Mucosa of descending colon (tissue), 3 donors: ENCODE measurements around the gene CORIN. TPM values are rescaled to one million over a fixed set of nuclear protein-coding genes. Genes with fewer than 3 reads are reported as not detected.

Experiments
- ATAC-seq: fragments of 200-7000 bp; cut with Tn5 transposase; one replicate; pipeline ENCODE4 v1.9.1; 2020; ENCODE audit warnings: mild to moderate bottlenecking, moderate library complexity
- DNase-seq, 3 donors: peaks; one replicate each; pipeline ENCODE4 v3.0.0-alpha.2; 2020
- H3K36me3 ChIP-seq: fragments of 200-600 bp; one replicate; pipeline ENCODE4 v1.8.0; 2021; ENCODE audit warnings: low read depth, mild to moderate bottlenecking
- H3K4me1 ChIP-seq: fragments of 200-600 bp; one replicate; pipeline ENCODE4 v1.8.0; 2021; ENCODE audit warnings: low read depth, mild to moderate bottlenecking
- H3K4me3 ChIP-seq: fragments of 200-600 bp; one replicate; pipeline ENCODE4 v1.8.0; 2021; ENCODE audit warnings: mild to moderate bottlenecking
- H3K9me3 ChIP-seq: fragments of 200-600 bp; one replicate; pipeline ENCODE4 v1.8.0; 2021; ENCODE audit warnings: mild to moderate bottlenecking
- intact Hi-C, 2 donors: fragments of 100-400 bp; cut with DNase I in 1 of 2; cut with micrococcal nuclease in 1 of 2; formaldehyde crosslinking; loops; one replicate each; pipeline versions ENCODE4 v1.11.0 to v1.11.1; 2022; cut with DNase I, micrococcal nuclease
- total RNA-seq, 3 donors: library from RNA; stranded (reverse); fragmentation: NEBNext Ultra II Directional in 2 of 3; extraction: Animal tissue kit (Norgen Biotek cat#: 25700) in 2 of 3; gene quantifications; one replicate each; pipeline versions ENCODE4 v1.2.1 to v1.2.4, GENCODE V29; 2021 to 2023
- TF ChIP-seq, protein P1 (sequence below): fragments of 200-600 bp; IDR thresholded peaks from one replicate; pipeline ENCODE4 v1.8.0; 2022; ENCODE audit warnings: antibody characterized with exemption, mild to moderate bottlenecking
- donor health status: DM: no; HTN: no; CAD: no; lungs with moderate emphysema.
- donor health status: DM: no; HTN: no; CAD: no.
- donor health status: DM: no; HTN: yes; CAD: no.

Gene CORIN
- total RNA-seq, 3 donors from 2014 or later, result 0.41 to 0.52 (median 0.47) TPM

DNA sequence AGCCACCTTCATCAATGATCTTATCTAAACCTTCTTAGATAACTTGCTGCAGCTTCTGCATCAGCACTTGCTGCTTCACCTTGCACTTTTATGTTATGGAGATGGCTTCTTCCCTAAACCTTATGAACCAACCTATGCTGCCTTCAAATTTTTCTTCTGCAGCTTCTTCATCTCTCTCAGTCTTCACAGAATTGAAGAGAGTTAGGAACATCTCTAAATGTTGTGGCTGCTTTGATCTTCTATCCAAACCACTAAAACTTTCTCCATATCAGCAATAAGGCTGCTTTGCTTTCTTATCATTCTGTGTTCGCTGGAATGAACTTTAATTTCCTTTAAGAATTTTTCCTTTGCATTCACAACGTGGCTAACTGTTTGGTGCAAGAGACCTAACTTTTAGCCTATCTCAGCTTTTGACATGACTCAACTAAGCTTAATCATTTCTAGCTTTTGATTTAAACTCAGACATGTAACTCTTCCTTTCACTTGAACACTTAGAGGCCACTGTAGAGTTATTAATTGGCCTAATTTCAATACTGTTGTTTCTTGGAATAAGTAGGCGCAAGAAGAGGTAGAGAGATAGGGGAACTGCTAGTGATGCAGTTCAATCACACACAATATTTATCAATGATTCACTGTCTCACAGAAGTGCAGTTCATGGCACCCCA lies 36.1 kb upstream of the CORIN start:
- Histone ChIP-seq H3K36me3 (no peaks in the 10 kb centered on the region), H3K4me1 (no peaks in the 10 kb centered on the region), H3K9me3 (peaks cover 10% of the 10 kb centered on the region), H3K4me3 (no peak overlapping the region)
- intact Hi-C loops, result no loop called here
- DNase-seq, result no peak
- TF ChIP-seq, protein P1, sequence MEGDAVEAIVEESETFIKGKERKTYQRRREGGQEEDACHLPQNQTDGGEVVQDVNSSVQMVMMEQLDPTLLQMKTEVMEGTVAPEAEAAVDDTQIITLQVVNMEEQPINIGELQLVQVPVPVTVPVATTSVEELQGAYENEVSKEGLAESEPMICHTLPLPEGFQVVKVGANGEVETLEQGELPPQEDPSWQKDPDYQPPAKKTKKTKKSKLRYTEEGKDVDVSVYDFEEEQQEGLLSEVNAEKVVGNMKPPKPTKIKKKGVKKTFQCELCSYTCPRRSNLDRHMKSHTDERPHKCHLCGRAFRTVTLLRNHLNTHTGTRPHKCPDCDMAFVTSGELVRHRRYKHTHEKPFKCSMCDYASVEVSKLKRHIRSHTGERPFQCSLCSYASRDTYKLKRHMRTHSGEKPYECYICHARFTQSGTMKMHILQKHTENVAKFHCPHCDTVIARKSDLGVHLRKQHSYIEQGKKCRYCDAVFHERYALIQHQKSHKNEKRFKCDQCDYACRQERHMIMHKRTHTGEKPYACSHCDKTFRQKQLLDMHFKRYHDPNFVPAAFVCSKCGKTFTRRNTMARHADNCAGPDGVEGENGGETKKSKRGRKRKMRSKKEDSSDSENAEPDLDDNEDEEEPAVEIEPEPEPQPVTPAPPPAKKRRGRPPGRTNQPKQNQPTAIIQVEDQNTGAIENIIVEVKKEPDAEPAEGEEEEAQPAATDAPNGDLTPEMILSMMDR, result no peak
- ATAC-seq, result no peak

DNA sequence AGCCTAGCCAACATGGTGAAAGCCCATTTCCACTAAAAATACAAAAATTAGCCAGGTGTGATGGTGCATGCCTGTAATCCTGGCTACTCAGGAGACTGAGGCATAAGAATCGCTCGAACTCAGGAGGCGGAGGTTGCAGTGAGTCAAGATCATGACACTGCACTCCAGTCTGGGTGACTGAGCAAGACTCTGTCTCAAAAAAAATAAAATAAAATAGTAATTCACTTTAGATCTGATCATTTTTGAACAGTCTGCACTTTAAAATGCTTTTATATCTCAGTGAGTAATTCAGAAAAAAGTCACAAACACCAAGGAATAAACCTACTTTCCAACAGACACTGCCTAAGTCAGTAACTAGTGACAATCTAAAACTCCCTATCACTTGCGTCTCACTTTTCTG lies 25.6 kb upstream of the CORIN start:
- no peaks in the 10 kb centered on the region for H3K4me1 ChIP-seq
- no peaks in the 10 kb centered on the region for H3K36me3 ChIP-seq
- ATAC-seq, result no peak
- no peak for DNase-seq
- intact Hi-C loops, result no loop called here
- no peak overlapping the region for H3K4me3 ChIP-seq
- TF ChIP-seq, protein P1, result no peak
- H3K9me3 ChIP-seq, result no peaks in the 10 kb centered on the region

DNA sequence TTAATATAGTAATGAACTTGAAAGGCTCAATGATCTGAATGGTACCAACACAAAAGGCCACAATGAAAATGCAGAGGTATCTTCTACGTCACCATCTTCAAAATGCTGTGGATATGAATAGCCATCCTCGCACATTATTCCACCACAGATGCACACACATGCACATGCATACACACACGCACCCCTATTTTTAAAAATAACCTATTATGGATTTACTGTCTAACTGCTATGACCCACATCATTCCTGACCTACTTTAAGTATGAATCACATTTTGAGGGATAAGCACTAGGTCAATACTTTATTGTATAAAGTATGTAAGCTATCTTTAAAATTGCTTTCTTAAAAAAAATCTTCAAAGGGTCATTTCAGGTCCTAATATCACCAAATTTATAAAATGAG lies 24.4 kb upstream of the CORIN start:
- no peak for DNase-seq
- no peak overlapping the region for H3K4me3 ChIP-seq
- intact Hi-C loops, result no loop called here
- no peaks in the 10 kb centered on the region for H3K9me3 ChIP-seq
- no peak for ATAC-seq
- TF ChIP-seq, protein P1, result no peak
- H3K36me3 ChIP-seq, result no peaks in the 10 kb centered on the region
- no peaks in the 10 kb centered on the region for H3K4me1 ChIP-seq

DNA sequence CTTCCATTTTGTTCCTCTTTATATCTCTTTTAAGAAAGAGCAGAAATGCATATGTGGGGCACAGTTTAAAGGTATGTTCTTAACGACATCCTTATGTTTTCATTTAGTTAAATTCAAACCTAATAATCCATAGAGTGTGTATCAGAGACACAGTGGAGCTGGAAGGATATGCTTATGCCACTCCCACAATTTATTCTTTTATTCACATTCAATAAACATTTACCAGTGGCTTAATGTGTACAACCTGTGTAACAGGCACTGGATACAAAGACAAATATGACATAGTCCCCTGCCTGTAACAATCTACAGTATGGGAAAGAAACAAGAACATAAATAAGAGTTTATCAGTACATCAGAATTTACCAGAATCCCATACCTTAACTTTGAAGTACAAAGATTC lies 22.4 kb upstream of the CORIN start:
- no peaks in the 10 kb centered on the region for H3K9me3 ChIP-seq
- no peaks in the 10 kb centered on the region for H3K36me3 ChIP-seq
- intact Hi-C loops, result no loop called here
- TF ChIP-seq, protein P1, result no peak
- ATAC-seq (peak; percentile 23), DNase-seq (no peak)
- no peak overlapping the region for H3K4me3 ChIP-seq
- no peaks in the 10 kb centered on the region for H3K4me1 ChIP-seq

DNA sequence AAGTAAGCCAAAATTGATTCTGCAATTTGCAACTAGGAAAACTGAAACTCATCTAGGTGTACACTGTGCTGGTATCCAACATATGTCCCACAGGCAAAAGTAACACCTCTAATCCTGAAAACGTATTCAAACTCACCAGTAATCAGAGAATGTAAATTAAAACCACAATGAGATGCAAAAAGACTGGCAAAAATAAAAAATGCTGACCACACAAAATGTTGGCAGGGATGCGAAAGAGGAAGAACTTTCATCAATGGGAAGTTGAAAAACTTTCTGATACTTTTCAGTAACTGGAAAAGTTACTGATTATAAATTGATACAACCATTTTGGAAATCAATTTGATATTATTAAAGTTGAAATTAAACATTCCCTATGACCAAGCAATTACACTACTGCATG lies 20.1 kb upstream of the CORIN start:
- H3K9me3 ChIP-seq, result no peaks in the 10 kb centered on the region
- intact Hi-C loops, result no loop called here
- ATAC-seq (no peak), DNase-seq (no peak)
- TF ChIP-seq, protein P1, result no peak
- no peak overlapping the region for H3K4me3 ChIP-seq
- H3K4me1 ChIP-seq, result no peaks in the 10 kb centered on the region
- no peaks in the 10 kb centered on the region for H3K36me3 ChIP-seq

DNA sequence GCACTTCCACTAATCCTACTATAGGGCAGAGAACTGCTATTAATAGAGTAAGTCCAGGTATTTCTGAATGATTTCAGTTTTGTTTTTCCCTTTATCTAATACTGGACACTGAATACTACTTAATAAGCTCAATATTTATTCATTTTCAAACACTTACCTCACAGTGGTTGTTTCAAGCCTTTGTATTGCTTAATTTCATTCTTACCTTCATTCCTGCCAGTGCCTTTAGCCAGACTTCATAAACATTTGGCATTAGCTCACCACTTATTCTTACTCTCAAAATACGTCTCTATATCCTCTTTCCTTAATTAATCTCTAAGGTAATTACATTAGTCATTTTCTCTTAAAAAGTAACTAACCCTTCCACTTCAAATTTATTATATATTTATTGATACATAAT lies 18.8 kb upstream of the CORIN start:
- no peaks in the 10 kb centered on the region for H3K9me3 ChIP-seq
- no peak for DNase-seq
- H3K4me1 ChIP-seq, result no peaks in the 10 kb centered on the region
- no peak overlapping the region for H3K4me3 ChIP-seq
- no peak for ATAC-seq
- intact Hi-C loops, result no loop called here
- H3K36me3 ChIP-seq, result no peaks in the 10 kb centered on the region
- TF ChIP-seq, protein P1, result no peak
